Upper lobe of left lung (tissue), 4 donors: ENCODE data around the gene KRTAP5-8.

ENCODE experiments used
- CTCF ChIP-seq, 6 experiments: fragments of 450-650 bp in 4 of 6; fragments of 200-600 bp in 2 of 6; sonication (generic) in 2 of 6; IDR thresholded peaks; one replicate each; pipeline ENCODE4 v1.5.1; 2016 to 2019; ENCODE audit warnings: antibody characterized with exemption in 6 of 6
- POLR2A ChIP-seq, 4 donors: fragments of 450-650 bp; IDR thresholded peaks; one replicate each; pipeline ENCODE4 v1.5.1; 2016 to 2017; ENCODE audit warnings: antibody characterized with exemption in 4 of 4, mild to moderate bottlenecking in 2 of 4
- POLR2AphosphoS5 ChIP-seq, 2 donors: sonication (generic); formaldehyde crosslinking; IDR thresholded peaks; one replicate each; pipeline ENCODE4 v1.5.1; 2017; ENCODE audit warnings: antibody characterized with exemption in 2 of 2

- TF ChIP-seq POLR2A (IDR thresholded peaks at IDR 0.05) (no peak), CTCF (IDR thresholded peaks at IDR 0.05) (no peak), POLR2AphosphoS5 (IDR thresholded peaks at IDR 0.05) (no peak)
Observed at GRCh38 chr11:71525188-71525937, 12.5 kb upstream of the KRTAP5-8 start.
